Erythroblast (primary cell): ENCODE results near the gene TTC13.

Experiments used
- GATA1 ChIP-seq: IDR thresholded peaks from 2 replicates; pipeline ENCODE4 v1.6.1; 2011; ENCODE audit warnings: low read depth, mild to moderate bottlenecking, control low read depth, low read length, moderate library complexity
- POLR2A ChIP-seq: IDR thresholded peaks from 2 replicates; pipeline ENCODE4 v1.6.1; 2011; ENCODE audit warnings: mild to moderate bottlenecking, low read length

- TF ChIP-seq POLR2A = no peak
- TF ChIP-seq GATA1 = no peak
These were observed 41.0 kb upstream of the TTC13 start for GRCh38 chr1:231019711-231020110.
